BE2C (cell line): Measurements from ENCODE around the gene NCOA7.
A peak's percentile ranks its signal among the peaks of the same experiment; 100 is the strongest.

ENCODE experiments used
- DNase-seq: peaks from one replicate; pipeline ENCODE4 v3.0.0-alpha.2; 2020
- H3K27me3 ChIP-seq: fragments of 250-450 bp; sonication (Bioruptor Pico); 2 replicates; pipeline ENCODE4 v1.5.1; 2020; ENCODE audit warnings: mild to moderate bottlenecking
- H3K36me3 ChIP-seq: fragments of 250-450 bp; sonication (Bioruptor Pico); 2 replicates; pipeline ENCODE4 v1.5.1; 2020; ENCODE audit warnings: mild to moderate bottlenecking
- H3K4me1 ChIP-seq: fragments of 250-450 bp; sonication (Bioruptor Pico); 2 replicates; pipeline ENCODE4 v1.5.1; 2020
- H3K4me3 ChIP-seq: 2 replicates; pipeline ENCODE4 v1.5.1; 2011; ENCODE audit warnings: low read depth, low read length
- H3K9me3 ChIP-seq: fragments of 250-450 bp; sonication (Bioruptor Pico); 2 replicates; pipeline ENCODE4 v1.5.1; 2020
- CTCF ChIP-seq: IDR thresholded peaks from 2 replicates; pipeline ENCODE4 v1.5.1; 2012; ENCODE audit warnings: mild to moderate bottlenecking, low read depth, low read length

NCOA7 gene

GRCh38 chr6:125831659-125832058 lies 40.9 kb downstream of the NCOA7 start:
- Histone ChIP-seq H3K27me3 (no peaks in the 10 kb centered on the region), H3K4me1 (peaks cover 72% of the 10 kb centered on the region), H3K36me3 (peaks cover 18% of the 10 kb centered on the region), H3K9me3 (peaks cover under 1% of the 10 kb centered on the region; the same call in 1 of the 2 replicates), H3K4me3 (no peak overlapping the region)
- DNase-seq = no peak
- TF ChIP-seq CTCF = no peak

GRCh38 chr6:125832391-125833117 lies 41.8 kb downstream of the NCOA7 start:
- no peak overlapping the region for H3K4me3 ChIP-seq
- H3K9me3 ChIP-seq = no peaks in the 10 kb centered on the region; the same call in 1 of the 2 replicates
- H3K27me3 ChIP-seq = no peaks in the 10 kb centered on the region
- TF ChIP-seq CTCF = no peak
- peaks cover 12% of the 10 kb centered on the region for H3K36me3 ChIP-seq
- no peak for DNase-seq
- peaks cover 68% of the 10 kb centered on the region for H3K4me1 ChIP-seq

DNA sequence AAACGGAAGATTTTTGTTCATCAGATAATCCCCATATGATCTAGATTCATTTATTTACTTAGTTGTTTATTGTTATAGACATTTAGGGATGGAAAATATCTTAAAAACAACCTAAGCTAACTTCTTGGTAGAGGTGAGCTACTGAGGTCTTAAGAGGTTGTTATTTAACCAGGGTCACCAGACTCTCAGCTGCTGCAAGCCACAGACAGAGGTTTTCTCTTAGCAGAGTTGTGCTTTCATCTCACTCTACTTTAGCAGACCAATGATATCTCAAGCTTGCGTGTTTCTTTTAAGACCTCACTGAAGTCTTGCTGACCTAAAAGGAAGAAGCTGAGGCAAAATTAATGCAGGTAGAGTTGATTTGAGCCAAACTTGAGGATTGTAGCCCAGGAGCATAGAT lies 43.6 kb downstream of the NCOA7 start:
- Histone ChIP-seq H3K4me1 (peaks cover 58% of the 10 kb centered on the region), H3K27me3 (no peaks in the 10 kb centered on the region), H3K4me3 (peak overlapping the region; percentile 29), H3K9me3 (no peaks in the 10 kb centered on the region; the same call in 1 of the 2 replicates), H3K36me3 (peaks cover 14% of the 10 kb centered on the region)
- DNase-seq = no peak
- no peak for TF ChIP-seq CTCF

DNA sequence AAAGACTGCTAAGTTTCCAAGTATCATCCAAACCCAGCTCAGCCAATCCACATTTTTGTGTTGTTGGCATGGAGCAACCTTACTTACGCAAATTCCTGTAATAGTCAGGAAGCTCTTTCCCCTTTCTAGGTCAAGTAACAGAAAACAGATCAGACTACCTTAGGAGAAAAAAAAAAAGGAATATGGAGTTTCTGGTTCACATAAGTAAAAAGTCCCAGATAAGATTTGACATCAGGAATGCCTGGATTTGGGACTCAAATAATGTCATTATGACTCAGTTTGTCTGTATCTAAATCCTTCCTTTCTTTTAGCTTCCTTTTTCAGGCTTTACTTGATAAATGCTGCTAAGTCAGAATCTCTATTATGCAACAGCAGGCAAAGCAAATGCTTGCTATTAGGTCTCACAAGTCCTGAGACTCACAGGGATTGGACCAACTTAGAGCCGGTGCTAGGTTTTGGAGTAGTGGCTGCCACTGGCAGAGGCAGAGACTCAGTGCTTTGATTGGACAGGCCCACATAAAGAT lies 44.5 kb downstream of the NCOA7 start:
- peaks cover 53% of the 10 kb centered on the region for H3K4me1 ChIP-seq
- peak overlapping the region; percentile 29; the same call in 1 of the 2 replicates for H3K4me3 ChIP-seq
- TF ChIP-seq CTCF = no peak
- DNase-seq = peak; percentile 54
- peaks cover 7% of the 10 kb centered on the region for H3K36me3 ChIP-seq
- H3K9me3 ChIP-seq = no peaks in the 10 kb centered on the region; the same call in 1 of the 2 replicates
- no peaks in the 10 kb centered on the region for H3K27me3 ChIP-seq

GRCh38 chr6:125836466-125836865 lies 45.7 kb downstream of the NCOA7 start:
- TF ChIP-seq CTCF = no peak

DNA sequence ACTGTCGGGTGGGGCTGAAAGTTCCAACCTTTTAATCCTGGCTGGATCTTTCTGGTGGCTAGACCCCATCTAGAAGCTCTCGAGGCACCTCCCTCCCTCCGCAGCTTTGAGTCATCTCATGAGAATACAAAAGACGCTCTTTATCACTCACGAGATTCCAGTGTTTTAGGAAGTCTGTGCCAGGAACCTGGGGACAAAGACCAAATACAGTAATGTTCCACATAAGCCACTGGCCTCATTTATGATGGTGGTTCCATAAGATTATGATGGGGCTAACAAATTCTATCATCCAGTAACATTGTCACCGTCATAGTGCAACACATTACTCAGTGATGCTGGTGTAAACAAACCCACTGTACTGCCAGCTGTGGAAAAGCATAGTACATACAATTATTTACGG lies 48.7 kb downstream of the NCOA7 start:
- DNase-seq = no peak
- no peak for TF ChIP-seq CTCF
- H3K4me3 ChIP-seq = no peak overlapping the region
- peaks cover 41% of the 10 kb centered on the region for H3K4me1 ChIP-seq
- H3K9me3 ChIP-seq = no peaks in the 10 kb centered on the region; the same call in 1 of the 2 replicates
- peaks cover 5% of the 10 kb centered on the region for H3K36me3 ChIP-seq
- H3K27me3 ChIP-seq = no peaks in the 10 kb centered on the region

More at GRCh38 chr6:125836466-125836865, 45.7 kb downstream of the NCOA7 start:
- H3K4me1 ChIP-seq = peaks cover 46% of the 10 kb centered on the region
- H3K9me3 ChIP-seq = no peaks in the 10 kb centered on the region; the same call in 1 of the 2 replicates
- DNase-seq = no peak
- H3K27me3 ChIP-seq = no peaks in the 10 kb centered on the region
- H3K4me3 ChIP-seq = no peak overlapping the region
- H3K36me3 ChIP-seq = peaks cover 5% of the 10 kb centered on the region
